ENCODE results near the gene APOF. TPM values are rescaled to one million over a fixed set of nuclear protein-coding genes. Genes with fewer than 3 reads are reported as not detected.

The APOF gene
- total and polyA plus RNA-seq, 2 of the 8 experiments (the other 6 are each of a cell fraction or from before 2014, with no cell fraction given) = not detected

- Histone ChIP-seq H3K79me2 (ENCODE audit: control insufficient read depth in 1 of 2, insufficient read depth in 2 of 2, low read length in 2 of 2) (no peaks in the 10 kb centered on the region), H2BK20ac (ENCODE audit: low read length) (no peak overlapping the region), H4K5ac (ENCODE audit: insufficient read length, low read depth, low read length) (no peak overlapping the region), H3K4me2 (ENCODE audit: insufficient read depth in 1 of 2, low read depth in 2 of 2, low read length in 2 of 2) (no peak overlapping the region), H3K36me3 (ENCODE audit: control insufficient read depth in 2 of 4, insufficient read depth in 4 of 4, low read length in 3 of 4) (no peaks in the 10 kb centered on the region), H4K20me1 (replicated peaks in 1 of 2; ENCODE audit: control insufficient read depth in 1 of 2, insufficient read depth in 2 of 2, low read length in 2 of 2) (no peaks in the 10 kb centered on the region), H3K9me3 (ENCODE audit: insufficient read depth in 2 of 2, low read depth in 1 of 2, low read length in 1 of 2) (no peaks in the 10 kb centered on the region), H3K4me3 (ENCODE audit: extremely low read depth in 1 of 4, insufficient read depth in 2 of 4, low read depth in 3 of 4, low read length in 4 of 4) (no peak overlapping the region), H2BK120ac (replicated peaks; ENCODE audit: low read depth, low read length) (no peak overlapping the region), H2AK5ac (ENCODE audit: low read depth, low read length) (no peak overlapping the region), H4K91ac (replicated peaks; ENCODE audit: insufficient read length, low read length) (no peak overlapping the region), H3K56ac (replicated peaks; ENCODE audit: insufficient read length, low read depth, low read length) (no peak overlapping the region), H3K27me3 (replicated peaks in 1 of 4; ENCODE audit: control insufficient read depth in 3 of 4, extremely low read depth in 1 of 4, insufficient read depth in 3 of 4, low read length in 3 of 4) (no peaks in the 10 kb centered on the region), H3K27ac (ENCODE audit: low read depth, low read length) (no peak overlapping the region), H4K8ac (ENCODE audit: extremely low read depth, insufficient read depth, low read length) (no peak overlapping the region), H3K18ac (ENCODE audit: extremely low read depth, low read length) (no peak overlapping the region), H3K4ac (replicated peaks; ENCODE audit: insufficient read length, low read depth, low read length) (no peak overlapping the region), H3K14ac (ENCODE audit: insufficient read length) (no peak overlapping the region), H3K23ac (ENCODE audit: insufficient read length) (no peak overlapping the region), H3K9ac (replicated peaks in 1 of 4; ENCODE audit: extremely low read depth in 1 of 4, low read depth in 3 of 4, low read length in 3 of 4) (no peak overlapping the region), H3K23me2 (ENCODE audit: low read depth, low read length) (no peaks in the 10 kb centered on the region), H2BK5ac (ENCODE audit: low read depth, low read length) (no peak overlapping the region), H2BK12ac (ENCODE audit: low read depth, low read length) (no peak overlapping the region), H2AFZ (ENCODE audit: low read length) (no peak overlapping the region), H2BK15ac (ENCODE audit: low read length) (no peak overlapping the region), H3K4me1 (replicated peaks in 1 of 4; ENCODE audit: control insufficient read depth in 3 of 4, insufficient read depth in 4 of 4, low read length in 3 of 4) (peaks cover 0 to 3% (median 0%) of the 10 kb centered on the region in 4 experiments; a peak in 1 of 7 replicates), H3K79me1 (ENCODE audit: low read depth, low read length) (no peaks in the 10 kb centered on the region)
- DNase-seq (ENCODE audit: low read depth in 1 of 2, low spot score in 2 of 2) (no peak), FAIRE-seq (no peak)
- ChIA-PET CTCF (ENCODE audit: partially characterized antibody) (interaction anchor here (0.7 to 1.2 kb wide), 2 partner anchors 28 to 65 kb away, joined by 3 read pairs; no protein-coding TSS in a partner anchor), POLR2A (ENCODE audit: partially characterized antibody) (interaction anchor here (0.6 kb wide), 1 partner anchor 10 kb away, joined by 4 read pairs; no protein-coding TSS in a partner anchor)
- 89% methylated on average over 5 of the region's 5 CpGs; no CpG with 5 or more reads in 1 of the 2 experiments for WGBS, 2 experiments (ENCODE audit: extremely low coverage in 1 of 2, insufficient coverage in 1 of 2, insufficient read length in 1 of 2, insufficient replicate concordance in 2 of 2, low coverage in 1 of 2, low lambda C conversion rate in 2 of 2, missing lambda C conversion rate in 1 of 2)
- no peak for TF ChIP-seq RAD21 (IDR thresholded peaks at IDR 0.05 in 1 of 2, conservative IDR thresholded peaks at IDR 0.05 in 1 of 2; ENCODE audit: low read depth in 2 of 2, low read length in 2 of 2)
Observed at GRCh38 chr12:56389412-56389811, 26.8 kb upstream of the APOF start.
